HG03175 (cell line): ENCODE data around the gene ADAMTSL2.

ENCODE experiments used
- ATAC-seq: cut with Tn5 transposase; IDR thresholded peaks from one replicate; pipeline ENCODE4 v1.9.1; 2021; ENCODE audit warnings: mild to moderate bottlenecking, moderate library complexity; ENCODE audit not compliant: unreplicated experiment

ADAMTSL2 gene

GRCh38 chr9:133616643-133617405 lies 82.3 kb downstream of the ADAMTSL2 start:
- no peak for ATAC-seq

GRCh38 chr9:133618726-133619125 lies 84.2 kb downstream of the ADAMTSL2 start:
- no peak for ATAC-seq

- no peak for ATAC-seq
These were observed 85.3 kb downstream of the ADAMTSL2 start for GRCh38 chr9:133619791-133620190.

GRCh38 chr9:133621725-133622267 lies 87.3 kb downstream of the ADAMTSL2 start:
- no peak for ATAC-seq

GRCh38 chr9:133622555-133622954 lies 88.1 kb downstream of the ADAMTSL2 start:
- ATAC-seq: no peak
